Heart left ventricle (tissue), 16 donors: ENCODE measurements around the gene DIAPH3. TPM values are rescaled to one million over a fixed set of nuclear protein-coding genes. Genes with fewer than 3 reads are reported as not detected.

Experiments
- ATAC-seq, 4 donors: fragments of 200-7000 bp; cut with Tn5 transposase; one replicate each; pipeline ENCODE4 v1.9.1; 2020 to 2022; ENCODE audit warnings: moderate library complexity in 4 of 4, mild to moderate bottlenecking in 3 of 4, moderate number of reproducible peaks in 1 of 4
- DNase-seq, 5 donors: peaks; one replicate each; pipeline ENCODE4 v3.0.0-alpha.2; 2020
- H3K27ac ChIP-seq, 12 donors: fragments of 200-600 bp; sonication (generic) in 4 of 12; one replicate each; pipeline versions ENCODE4 v1.5.0 to v1.8.0; 2016 to 2022; ENCODE audit warnings: mild to moderate bottlenecking in 2 of 12
- H3K27me3 ChIP-seq, 9 donors: fragments of 200-600 bp; sonication (generic) in 2 of 9; one replicate each; pipeline versions ENCODE4 v1.5.1 to v1.8.0; 2016 to 2022; ENCODE audit warnings: mild to moderate bottlenecking in 3 of 9
- H3K36me3 ChIP-seq, 9 donors: fragments of 200-600 bp; sonication (generic) in 2 of 9; one replicate each; pipeline versions ENCODE4 v1.5.0 to v1.8.0; 2018 to 2022; ENCODE audit warnings: mild to moderate bottlenecking in 2 of 9
- H3K4me1 ChIP-seq, 12 donors: fragments of 200-600 bp; sonication (generic) in 4 of 12; one replicate each; pipeline versions ENCODE4 v1.5.0 to v1.8.0; 2016 to 2022; ENCODE audit warnings: mild to moderate bottlenecking in 3 of 12
- H3K4me3 ChIP-seq, 12 donors: fragments of 200-600 bp; sonication (generic) in 4 of 12; one replicate each; pipeline versions ENCODE4 v1.5.0 to v1.8.0; 2017 to 2022; ENCODE audit warnings: mild to moderate bottlenecking in 9 of 12, moderate library complexity in 4 of 12
- H3K9me3 ChIP-seq, 12 donors: fragments of 200-600 bp; sonication (generic) in 4 of 12; one replicate each; pipeline versions ENCODE4 v1.5.0 to v1.8.0; 2016 to 2022; ENCODE audit warnings: mild to moderate bottlenecking in 1 of 12
- POLR2A ChIP-seq, 2 donors: fragments of 450-650 bp; IDR thresholded peaks; one replicate each; pipeline ENCODE4 v1.6.1; 2017; ENCODE audit warnings: antibody characterized with exemption in 2 of 2, mild to moderate bottlenecking in 2 of 2, moderate library complexity in 2 of 2
- WGBS, 4 donors: extraction: QIAGEN DNeasy Blood & Tissue Kit in 2 of 4; methylation state at CpG; one replicate each; pipeline versions ENCODE4 v1.1.5 to v1.1.7; 2013 to 2018; 5-methylcytosine and 5-hydroxymethylcytosine counted together
- intact Hi-C, 10 donors: fragments of 100-400 bp; cut with DNase I; formaldehyde crosslinking; loops; one replicate each; pipeline versions ENCODE4 v1.11.1 to v1.14.2; 2022
- polyA plus RNA-seq, 2 donors: library from polyadenylated mRNA; stranded (reverse); fragments of 200-250 nt; gene quantifications; one replicate each; pipeline ENCODE4 v1.2.3, GENCODE V29; 2013
- total RNA-seq, 9 donors: library from RNA; depleted of rRNA in 2 of 9; stranded (reverse); fragments of >200 nt in 2 of 9; fragmentation: NEBNext Ultra II Directional in 3 of 9; extraction: Animal tissue kit (Norgen Biotek cat#: 25700) in 3 of 9; gene quantifications; one replicate each; pipeline versions ENCODE4 v1.1.0 to v1.2.4, GENCODE V29; 2016 to 2023
- TF ChIP-seq, protein P1 (sequence below), 12 donors: fragments of 200-600 bp; sonication (generic) in 4 of 12; IDR thresholded peaks; one replicate each; pipeline versions ENCODE4 v1.5.0 to v1.8.0; 2018 to 2022; ENCODE audit warnings: antibody characterized with exemption in 12 of 12, mild to moderate bottlenecking in 5 of 12
- donor health status: ischemic (EF 13 %, LVEDD 7.1; RV severe dilation, severe dysfunction).
- donor health status: healthy with polysubstance abuse.
- donor health status: DM: no; HTN: yes; CAD: no.
- donor health status: DM: no; HTN: no; CAD: no.
- donor health status: ischemic (EF 25% LVEDD 6.9; RV normal size, moderate dysfunction).
- donor health status: ischemic (EF 25% LVEDD 5.7; RV mildly dilated, moderate dysfunction).
- donor health status: healthy.
- donor health status: DM: yes; HTN: yes; CAD: no.
- donor health status: ischemic (EF 35%, LVEDD 5.7; RV mildly dilated, moderate dysfunction).
- donor health status: nonischemic (EF 11% LVEDD 7.7; RV severe dilation, severe dysfunction).
- donor health status: DM: yes; HTN: yes; CAD: no.
- donor health status: PGD.
- donor health status: ischemic (EF 29% LVEDD 5.4; RV normal size, mild dysfunction).
- donor health status: nonischemic (EF 23%, LVEDD 6.1; RV moderate dilation, normal function).

Gene DIAPH3
- total and polyA plus RNA-seq, 11 donors = 0.03 to 3.2 (median 0.19) TPM

DNA sequence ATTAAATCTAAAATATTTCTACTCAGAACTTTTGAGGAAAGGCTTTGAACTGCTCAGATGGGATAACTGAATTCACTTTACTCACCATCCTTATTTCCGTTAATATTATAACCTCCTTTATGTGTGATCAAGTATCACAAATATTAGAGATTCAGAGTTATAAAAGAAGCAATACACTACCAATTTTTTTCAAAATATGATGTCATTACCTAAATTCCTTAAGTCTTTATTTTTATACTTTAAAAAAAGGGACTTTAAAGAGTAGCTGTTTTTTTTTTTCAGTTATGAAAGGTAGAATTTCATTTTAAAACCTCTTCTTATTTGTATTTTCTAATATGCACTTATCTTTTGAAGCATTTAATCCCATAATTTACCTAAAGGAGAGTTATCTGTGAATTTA lies 239.5 kb downstream of the DIAPH3 start:
- ATAC-seq (no peak), DNase-seq (no peak)
- Histone ChIP-seq H3K27me3 (no peaks in the 10 kb centered on the region), H3K4me1 (no peaks in the 10 kb centered on the region), H3K9me3 (peaks cover 0 to 34% (median 6%) of the 10 kb centered on the region in 12 donors), H3K36me3 (no peaks in the 10 kb centered on the region), H3K4me3 (no peak overlapping the region), H3K27ac (no peak overlapping the region)
- TF ChIP-seq, protein P1, sequence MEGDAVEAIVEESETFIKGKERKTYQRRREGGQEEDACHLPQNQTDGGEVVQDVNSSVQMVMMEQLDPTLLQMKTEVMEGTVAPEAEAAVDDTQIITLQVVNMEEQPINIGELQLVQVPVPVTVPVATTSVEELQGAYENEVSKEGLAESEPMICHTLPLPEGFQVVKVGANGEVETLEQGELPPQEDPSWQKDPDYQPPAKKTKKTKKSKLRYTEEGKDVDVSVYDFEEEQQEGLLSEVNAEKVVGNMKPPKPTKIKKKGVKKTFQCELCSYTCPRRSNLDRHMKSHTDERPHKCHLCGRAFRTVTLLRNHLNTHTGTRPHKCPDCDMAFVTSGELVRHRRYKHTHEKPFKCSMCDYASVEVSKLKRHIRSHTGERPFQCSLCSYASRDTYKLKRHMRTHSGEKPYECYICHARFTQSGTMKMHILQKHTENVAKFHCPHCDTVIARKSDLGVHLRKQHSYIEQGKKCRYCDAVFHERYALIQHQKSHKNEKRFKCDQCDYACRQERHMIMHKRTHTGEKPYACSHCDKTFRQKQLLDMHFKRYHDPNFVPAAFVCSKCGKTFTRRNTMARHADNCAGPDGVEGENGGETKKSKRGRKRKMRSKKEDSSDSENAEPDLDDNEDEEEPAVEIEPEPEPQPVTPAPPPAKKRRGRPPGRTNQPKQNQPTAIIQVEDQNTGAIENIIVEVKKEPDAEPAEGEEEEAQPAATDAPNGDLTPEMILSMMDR (IDR thresholded peaks at IDR 0.05) = no peak
- no peak for TF ChIP-seq POLR2A (IDR thresholded peaks at IDR 0.05)
- intact Hi-C loops = no loop called here
- 96 to 97% (median 97%) methylated on average over 1 of the region's 1 CpG for WGBS, 4 donors

DNA sequence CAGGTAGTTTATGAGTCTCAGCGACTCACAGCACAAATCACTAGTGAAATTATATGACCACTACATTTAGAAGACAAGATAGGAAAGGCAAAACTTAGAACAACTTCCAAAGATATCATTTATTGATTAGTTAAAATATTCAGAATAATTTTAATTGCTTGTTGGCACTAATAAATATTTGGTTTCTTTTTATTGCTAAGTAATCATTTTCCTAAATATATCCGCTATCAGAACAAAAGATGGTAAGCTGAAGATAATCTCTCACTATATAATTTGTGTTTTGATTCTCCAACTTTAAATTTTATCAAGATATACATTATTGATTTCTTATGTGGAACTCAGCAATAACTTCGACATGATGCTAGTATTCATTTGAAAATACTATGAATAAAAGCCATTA lies 248.5 kb downstream of the DIAPH3 start:
- TF ChIP-seq, protein P1 (IDR thresholded peaks at IDR 0.05) = no peak
- no peak for TF ChIP-seq POLR2A (IDR thresholded peaks at IDR 0.05)
- H3K9me3 ChIP-seq = peaks cover 0 to 4% (median 0%) of the 10 kb centered on the region in 12 donors
- 96 to 98% (median 98%) methylated on average over 3 of the region's 3 CpGs for WGBS, 4 donors
- no peak overlapping the region for H3K27ac ChIP-seq
- no peaks in the 10 kb centered on the region for H3K4me1 ChIP-seq
- H3K27me3 ChIP-seq = no peaks in the 10 kb centered on the region
- intact Hi-C loops = no loop called here
- ATAC-seq (no peak), DNase-seq (no peak)
- H3K36me3 ChIP-seq = no peaks in the 10 kb centered on the region
- no peak overlapping the region for H3K4me3 ChIP-seq

DNA sequence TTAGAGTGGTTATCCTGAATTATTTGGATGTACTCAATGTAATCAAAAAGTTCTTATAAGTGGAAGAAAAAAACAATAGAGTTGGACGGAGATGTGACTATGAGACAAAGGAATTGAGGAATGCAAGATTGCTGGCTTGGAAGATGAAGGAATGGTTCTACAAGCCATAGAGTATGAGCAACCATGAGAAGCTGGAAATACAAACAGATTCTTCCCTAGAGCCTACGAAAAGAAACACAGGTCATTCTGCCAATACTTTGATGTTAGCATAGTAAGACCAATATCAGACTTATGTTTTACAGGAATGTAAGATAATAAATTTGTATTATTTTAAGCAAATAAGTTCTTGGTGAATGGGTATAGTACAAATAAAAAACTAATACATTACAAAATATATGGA lies 249.2 kb downstream of the DIAPH3 start:
- WGBS, 4 donors = 96 to 99% (median 97%) methylated on average over 2 of the region's 2 CpGs
- H3K36me3 ChIP-seq = no peaks in the 10 kb centered on the region
- peaks cover 0 to 4% (median 0%) of the 10 kb centered on the region in 12 donors for H3K9me3 ChIP-seq
- ATAC-seq (no peak), DNase-seq (no peak)
- intact Hi-C loops = no loop called here
- no peaks in the 10 kb centered on the region for H3K4me1 ChIP-seq
- TF ChIP-seq, protein P1 (IDR thresholded peaks at IDR 0.05) = no peak
- no peak for TF ChIP-seq POLR2A (IDR thresholded peaks at IDR 0.05)
- no peak overlapping the region for H3K4me3 ChIP-seq
- no peaks in the 10 kb centered on the region for H3K27me3 ChIP-seq
- no peak overlapping the region for H3K27ac ChIP-seq

GRCh38 chr13:59906413-59907049 lies 257.2 kb downstream of the DIAPH3 start:
- Histone ChIP-seq H3K4me3 (no peak overlapping the region), H3K27ac (no peak overlapping the region), H3K4me1 (no peaks in the 10 kb centered on the region), H3K9me3 (no peaks in the 10 kb centered on the region), H3K36me3 (no peaks in the 10 kb centered on the region), H3K27me3 (no peaks in the 10 kb centered on the region)
- intact Hi-C loops = loop anchor here in 2 of 10 donors (10.0 kb wide), 2 partner anchors 212 to 512 kb away; no protein-coding TSS in a partner anchor
- WGBS, 4 donors = 60 to 66% (median 61%) methylated on average over 7 of the region's 7 CpGs
- DNase-seq = no peak
- ATAC-seq = no peak
- TF ChIP-seq, protein P1 (IDR thresholded peaks at IDR 0.05) = peak in 11 of 12 donors; percentile 25 to 64 (median 51)
- no peak for TF ChIP-seq POLR2A (IDR thresholded peaks at IDR 0.05)
